C4-2B (cell line): ENCODE measurements around the gene PRICKLE1.

Experiments used
- ZFX ChIP-seq: fragments of 450-650 bp; IDR thresholded peaks from 2 replicates; pipeline ENCODE4 v1.6.1; 2017
- TF ChIP-seq, protein P1 (sequence below): fragments of 450-650 bp; conservative IDR thresholded peaks from 2 replicates; pipeline ENCODE4 v1.5.1; 2017; ENCODE audit warnings: mild to moderate bottlenecking

DNA sequence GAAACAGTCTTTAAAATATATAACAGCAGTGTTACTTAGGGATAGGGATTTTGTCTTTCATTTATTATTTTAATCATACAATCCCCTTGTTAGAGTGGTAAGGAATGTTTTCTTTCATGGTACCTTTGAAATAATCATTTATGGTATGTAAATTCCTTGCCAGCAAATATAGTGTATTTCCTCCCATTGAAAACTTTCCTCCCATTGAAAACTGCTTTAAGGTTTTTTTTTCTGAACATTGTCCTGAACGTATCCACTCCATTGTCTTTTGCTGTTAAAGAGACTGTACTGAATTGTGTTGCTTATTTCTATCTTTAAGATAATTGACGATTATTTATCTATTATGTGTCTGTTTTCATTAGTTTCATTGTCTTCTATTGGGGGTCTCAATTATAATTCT is 180.1 kb downstream of the PRICKLE1 start:
- TF ChIP-seq, protein P1, sequence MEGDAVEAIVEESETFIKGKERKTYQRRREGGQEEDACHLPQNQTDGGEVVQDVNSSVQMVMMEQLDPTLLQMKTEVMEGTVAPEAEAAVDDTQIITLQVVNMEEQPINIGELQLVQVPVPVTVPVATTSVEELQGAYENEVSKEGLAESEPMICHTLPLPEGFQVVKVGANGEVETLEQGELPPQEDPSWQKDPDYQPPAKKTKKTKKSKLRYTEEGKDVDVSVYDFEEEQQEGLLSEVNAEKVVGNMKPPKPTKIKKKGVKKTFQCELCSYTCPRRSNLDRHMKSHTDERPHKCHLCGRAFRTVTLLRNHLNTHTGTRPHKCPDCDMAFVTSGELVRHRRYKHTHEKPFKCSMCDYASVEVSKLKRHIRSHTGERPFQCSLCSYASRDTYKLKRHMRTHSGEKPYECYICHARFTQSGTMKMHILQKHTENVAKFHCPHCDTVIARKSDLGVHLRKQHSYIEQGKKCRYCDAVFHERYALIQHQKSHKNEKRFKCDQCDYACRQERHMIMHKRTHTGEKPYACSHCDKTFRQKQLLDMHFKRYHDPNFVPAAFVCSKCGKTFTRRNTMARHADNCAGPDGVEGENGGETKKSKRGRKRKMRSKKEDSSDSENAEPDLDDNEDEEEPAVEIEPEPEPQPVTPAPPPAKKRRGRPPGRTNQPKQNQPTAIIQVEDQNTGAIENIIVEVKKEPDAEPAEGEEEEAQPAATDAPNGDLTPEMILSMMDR: no peak
- no peak for TF ChIP-seq ZFX
